ENCODE results near the gene ZFX.
A peak's percentile ranks its signal among the peaks of the same experiment; 100 is the strongest.

Gene ZFX

DNA sequence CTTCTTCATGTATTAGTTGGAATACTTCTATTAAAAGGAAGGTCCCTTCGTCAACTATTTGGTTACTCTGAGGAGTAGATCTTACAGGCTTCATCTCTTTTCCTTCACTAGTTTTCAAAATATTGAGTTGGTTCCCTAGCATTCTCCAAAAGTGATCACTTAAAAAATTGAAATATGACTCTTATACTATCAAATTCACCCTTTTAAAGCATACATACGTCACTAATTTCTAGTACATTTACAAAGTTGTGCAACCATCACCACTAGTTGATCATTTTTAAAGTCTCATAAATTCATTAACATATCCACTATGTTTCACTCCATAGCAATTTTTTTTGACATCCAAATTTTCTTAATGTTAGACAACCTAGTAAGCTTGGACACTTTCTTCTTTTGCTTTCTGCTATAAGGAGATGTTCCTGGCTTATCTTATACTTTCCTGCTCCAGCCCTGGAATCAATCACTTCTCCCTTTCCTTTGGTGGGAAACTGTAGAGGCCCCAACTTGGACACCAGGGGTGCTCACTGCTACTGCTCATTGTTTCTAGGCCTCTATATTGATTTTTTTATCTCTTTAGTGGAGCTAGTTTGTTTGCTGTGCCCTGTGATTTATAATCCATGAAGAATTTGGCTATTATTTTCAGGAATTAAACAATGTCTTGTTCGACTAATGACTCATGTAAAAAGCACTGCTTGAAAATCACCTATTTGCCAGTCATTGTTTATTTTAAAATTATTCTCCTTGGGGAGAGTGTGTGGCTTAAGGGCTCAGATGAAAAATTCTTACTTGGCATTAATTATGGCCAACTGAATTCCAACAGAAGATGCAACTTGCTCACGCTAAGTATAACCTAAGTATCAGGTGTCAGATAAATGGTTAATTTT, 4.0 kb upstream of the ZFX start:
- Histone ChIP-seq H3K27me3 (ENCODE audit: insufficient read depth, poor library complexity, severe bottlenecking) (no peaks in the 10 kb centered on the region), H3K27ac (replicated peaks) (peak overlapping the region; percentile 53; the same call in 1 of the 2 replicates), H3K4me3 (replicated peaks; ENCODE audit: insufficient read depth, low read length) (no peak overlapping the region)
- TF ChIP-seq SPI1 (IDR thresholded peaks at IDR 0.05; ENCODE audit: borderline replicate concordance, low read depth) (no peak), POLR2AphosphoS5 (IDR thresholded peaks at IDR 0.05; ENCODE audit: low read depth) (no peak), GABPA (IDR thresholded peaks at IDR 0.05; ENCODE audit: low read depth) (no peak)
- no peak for DNase-seq (ENCODE audit: low read depth in 1 of 2, low spot score in 1 of 2)

DNA sequence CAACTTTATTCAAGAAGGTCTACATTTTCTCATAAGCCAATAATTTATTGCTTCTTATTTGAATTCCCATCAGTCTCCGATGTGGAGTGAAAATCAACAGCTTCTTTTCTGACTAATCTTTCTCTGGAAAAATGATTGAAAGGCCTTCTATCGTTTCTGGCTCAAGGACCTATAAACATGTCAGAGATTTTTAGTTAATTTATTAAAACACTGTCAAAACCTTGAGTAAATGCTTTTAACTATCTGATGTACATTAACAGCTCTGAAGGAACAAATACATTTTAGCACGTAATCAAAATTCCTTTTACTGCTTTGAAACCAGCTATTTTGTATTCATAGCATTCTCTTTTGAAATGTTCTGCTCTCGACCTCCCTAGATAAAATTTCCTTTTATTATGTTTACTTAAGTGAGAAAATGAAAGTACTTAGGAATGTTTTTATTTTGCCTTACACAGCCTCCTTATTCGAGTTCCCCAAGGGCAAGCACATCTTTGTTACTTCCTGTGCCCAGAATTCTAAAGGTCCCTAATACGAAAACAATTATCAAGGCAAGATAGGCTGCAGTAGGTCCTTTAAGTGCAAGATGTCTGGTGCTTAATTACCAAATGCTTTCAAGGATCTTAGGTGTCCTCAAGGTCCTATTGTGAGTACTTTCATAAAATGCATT, 3.1 kb upstream of the ZFX start:
- DNase-seq (ENCODE audit: low read depth in 1 of 2, low spot score in 1 of 2) = no peak
- Histone ChIP-seq H3K27ac (replicated peaks) (peak overlapping the region; percentile 53), H3K27me3 (ENCODE audit: insufficient read depth, poor library complexity, severe bottlenecking) (no peaks in the 10 kb centered on the region), H3K4me3 (replicated peaks; ENCODE audit: insufficient read depth, low read length) (no peak overlapping the region)
- TF ChIP-seq, protein P1, sequence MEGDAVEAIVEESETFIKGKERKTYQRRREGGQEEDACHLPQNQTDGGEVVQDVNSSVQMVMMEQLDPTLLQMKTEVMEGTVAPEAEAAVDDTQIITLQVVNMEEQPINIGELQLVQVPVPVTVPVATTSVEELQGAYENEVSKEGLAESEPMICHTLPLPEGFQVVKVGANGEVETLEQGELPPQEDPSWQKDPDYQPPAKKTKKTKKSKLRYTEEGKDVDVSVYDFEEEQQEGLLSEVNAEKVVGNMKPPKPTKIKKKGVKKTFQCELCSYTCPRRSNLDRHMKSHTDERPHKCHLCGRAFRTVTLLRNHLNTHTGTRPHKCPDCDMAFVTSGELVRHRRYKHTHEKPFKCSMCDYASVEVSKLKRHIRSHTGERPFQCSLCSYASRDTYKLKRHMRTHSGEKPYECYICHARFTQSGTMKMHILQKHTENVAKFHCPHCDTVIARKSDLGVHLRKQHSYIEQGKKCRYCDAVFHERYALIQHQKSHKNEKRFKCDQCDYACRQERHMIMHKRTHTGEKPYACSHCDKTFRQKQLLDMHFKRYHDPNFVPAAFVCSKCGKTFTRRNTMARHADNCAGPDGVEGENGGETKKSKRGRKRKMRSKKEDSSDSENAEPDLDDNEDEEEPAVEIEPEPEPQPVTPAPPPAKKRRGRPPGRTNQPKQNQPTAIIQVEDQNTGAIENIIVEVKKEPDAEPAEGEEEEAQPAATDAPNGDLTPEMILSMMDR (IDR thresholded peaks at IDR 0.05; ENCODE audit: insufficient read depth, low read length) = no peak
- no peak for TF ChIP-seq GABPA (IDR thresholded peaks at IDR 0.05; ENCODE audit: low read depth)
- TF ChIP-seq, protein P2, sequence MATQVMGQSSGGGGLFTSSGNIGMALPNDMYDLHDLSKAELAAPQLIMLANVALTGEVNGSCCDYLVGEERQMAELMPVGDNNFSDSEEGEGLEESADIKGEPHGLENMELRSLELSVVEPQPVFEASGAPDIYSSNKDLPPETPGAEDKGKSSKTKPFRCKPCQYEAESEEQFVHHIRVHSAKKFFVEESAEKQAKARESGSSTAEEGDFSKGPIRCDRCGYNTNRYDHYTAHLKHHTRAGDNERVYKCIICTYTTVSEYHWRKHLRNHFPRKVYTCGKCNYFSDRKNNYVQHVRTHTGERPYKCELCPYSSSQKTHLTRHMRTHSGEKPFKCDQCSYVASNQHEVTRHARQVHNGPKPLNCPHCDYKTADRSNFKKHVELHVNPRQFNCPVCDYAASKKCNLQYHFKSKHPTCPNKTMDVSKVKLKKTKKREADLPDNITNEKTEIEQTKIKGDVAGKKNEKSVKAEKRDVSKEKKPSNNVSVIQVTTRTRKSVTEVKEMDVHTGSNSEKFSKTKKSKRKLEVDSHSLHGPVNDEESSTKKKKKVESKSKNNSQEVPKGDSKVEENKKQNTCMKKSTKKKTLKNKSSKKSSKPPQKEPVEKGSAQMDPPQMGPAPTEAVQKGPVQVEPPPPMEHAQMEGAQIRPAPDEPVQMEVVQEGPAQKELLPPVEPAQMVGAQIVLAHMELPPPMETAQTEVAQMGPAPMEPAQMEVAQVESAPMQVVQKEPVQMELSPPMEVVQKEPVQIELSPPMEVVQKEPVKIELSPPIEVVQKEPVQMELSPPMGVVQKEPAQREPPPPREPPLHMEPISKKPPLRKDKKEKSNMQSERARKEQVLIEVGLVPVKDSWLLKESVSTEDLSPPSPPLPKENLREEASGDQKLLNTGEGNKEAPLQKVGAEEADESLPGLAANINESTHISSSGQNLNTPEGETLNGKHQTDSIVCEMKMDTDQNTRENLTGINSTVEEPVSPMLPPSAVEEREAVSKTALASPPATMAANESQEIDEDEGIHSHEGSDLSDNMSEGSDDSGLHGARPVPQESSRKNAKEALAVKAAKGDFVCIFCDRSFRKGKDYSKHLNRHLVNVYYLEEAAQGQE (IDR thresholded peaks at IDR 0.05; ENCODE audit: insufficient replicate concordance, low read depth) = no peak
- no peak for TF ChIP-seq SPI1 (IDR thresholded peaks at IDR 0.05; ENCODE audit: borderline replicate concordance, low read depth)
- no peak for TF ChIP-seq POLR2AphosphoS5 (IDR thresholded peaks at IDR 0.05; ENCODE audit: low read depth)

DNA sequence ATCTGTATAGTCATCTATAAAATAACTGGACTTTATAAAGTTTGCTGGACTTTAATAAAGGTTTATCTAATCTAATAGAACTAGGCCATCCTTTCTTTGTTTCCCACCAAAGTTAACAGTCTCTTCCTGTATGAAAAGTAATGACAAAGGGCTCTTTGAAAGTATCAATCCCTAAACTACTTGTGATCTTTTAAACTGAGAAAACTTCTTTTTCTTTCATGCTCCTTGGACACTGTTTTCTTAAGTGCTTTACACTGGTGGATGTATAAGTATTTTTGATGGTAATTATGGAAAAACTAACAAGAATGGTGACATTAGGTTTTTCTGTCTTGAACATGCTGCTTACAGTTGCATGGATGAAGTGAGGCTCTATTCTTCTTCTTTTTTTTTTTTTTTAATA, 2.4 kb upstream of the ZFX start:
- DNase-seq (ENCODE audit: low read depth in 1 of 2, low spot score in 1 of 2) = no peak
- Histone ChIP-seq H3K27ac (replicated peaks) (no peak overlapping the region; the same call in 1 of the 2 replicates), H3K27me3 (ENCODE audit: insufficient read depth, poor library complexity, severe bottlenecking) (no peaks in the 10 kb centered on the region), H3K4me3 (replicated peaks; ENCODE audit: insufficient read depth, low read length) (no peak overlapping the region)
- TF ChIP-seq, protein P1 (IDR thresholded peaks at IDR 0.05; ENCODE audit: insufficient read depth, low read length) = no peak
- TF ChIP-seq SPI1 (IDR thresholded peaks at IDR 0.05; ENCODE audit: borderline replicate concordance, low read depth) (no peak), POLR2AphosphoS5 (IDR thresholded peaks at IDR 0.05; ENCODE audit: low read depth) (no peak), GABPA (IDR thresholded peaks at IDR 0.05; ENCODE audit: low read depth) (no peak)
- TF ChIP-seq, protein P2 (IDR thresholded peaks at IDR 0.05; ENCODE audit: insufficient replicate concordance, low read depth) = no peak

DNA sequence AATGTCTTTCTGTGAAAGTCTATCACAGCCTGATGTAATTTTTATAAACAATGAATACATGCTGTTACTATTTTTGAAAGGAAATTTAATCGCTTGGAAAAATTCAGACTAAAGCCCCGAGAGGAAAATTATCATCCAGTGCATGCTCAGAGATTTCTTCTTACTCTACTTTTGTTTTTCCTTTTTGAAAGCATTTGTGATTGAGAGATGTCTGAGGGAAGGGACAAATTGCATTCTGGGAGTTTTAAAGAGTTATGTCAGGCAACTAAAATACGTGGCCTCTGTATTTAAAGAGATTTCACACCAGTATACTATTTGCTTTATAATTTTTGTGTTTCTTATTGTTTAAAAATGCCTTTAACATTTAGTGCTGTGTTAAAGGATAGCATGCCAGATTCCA, 1.4 kb upstream of the ZFX start:
- H3K27me3 ChIP-seq (ENCODE audit: insufficient read depth, poor library complexity, severe bottlenecking) = no peaks in the 10 kb centered on the region
- H3K4me3 ChIP-seq (replicated peaks; ENCODE audit: insufficient read depth, low read length) = no peak overlapping the region
- TF ChIP-seq, protein P1 (IDR thresholded peaks at IDR 0.05; ENCODE audit: insufficient read depth, low read length) = no peak
- TF ChIP-seq, protein P2 (IDR thresholded peaks at IDR 0.05; ENCODE audit: insufficient replicate concordance, low read depth) = no peak
- TF ChIP-seq SPI1 (IDR thresholded peaks at IDR 0.05; ENCODE audit: borderline replicate concordance, low read depth) (no peak), POLR2AphosphoS5 (IDR thresholded peaks at IDR 0.05; ENCODE audit: low read depth) (no peak), GABPA (IDR thresholded peaks at IDR 0.05; ENCODE audit: low read depth) (no peak)
- DNase-seq (ENCODE audit: low read depth in 1 of 2, low spot score in 1 of 2) = no peak
- peak overlapping the region; percentile 91 for H3K27ac ChIP-seq (replicated peaks)

Data from HL-60 (cell line).